DOHH2 (cell line): ENCODE data around the gene ESAM.

Experiments used
- H3F3A ChIP-seq: fragments of 200-600 bp; sonication (generic), shearing (Covaris generic); 2 replicates; pipeline ENCODE4 v1.6.0; 2016; ENCODE audit warnings: antibody characterized with exemption, mild to moderate bottlenecking; ENCODE audit not compliant: control insufficient read depth, insufficient read depth
- H3K27ac ChIP-seq: fragments of 200-600 bp; sonication (generic); 2 replicates; pipeline ENCODE4 v1.5.1; 2014; ENCODE audit warnings: low read depth, mild to moderate bottlenecking, low read length, moderate library complexity
- H3K27me3 ChIP-seq: fragments of 200-600 bp; sonication (generic); 2 replicates; pipeline ENCODE4 v1.6.1; 2014; ENCODE audit warnings: mild to moderate bottlenecking, low read length, mixed read lengths; ENCODE audit not compliant: control insufficient read depth
- H3K36me3 ChIP-seq: fragments of 200-600 bp; sonication (generic); 2 replicates; pipeline ENCODE4 v1.6.1; 2014; ENCODE audit warnings: mild to moderate bottlenecking, low read length, moderate library complexity, mixed read lengths; ENCODE audit not compliant: control insufficient read depth
- H3K4me1 ChIP-seq: fragments of 200-600 bp; sonication (generic); 2 replicates; pipeline ENCODE4 v1.6.1; 2014; ENCODE audit warnings: mild to moderate bottlenecking, low read length, mixed read lengths; ENCODE audit not compliant: control insufficient read depth
- H3K4me2 ChIP-seq: fragments of 200-600 bp; sonication (generic); 2 replicates; pipeline ENCODE4 v1.6.0; 2014; ENCODE audit warnings: mild to moderate bottlenecking, low read length, moderate library complexity
- H3K4me3 ChIP-seq: fragments of 200-600 bp; sonication (generic); 2 replicates; pipeline ENCODE4 v1.5.1; 2014; ENCODE audit warnings: mild to moderate bottlenecking, low read length, mixed read lengths
- H3K79me2 ChIP-seq: fragments of 200-600 bp; sonication (generic); 2 replicates; pipeline ENCODE4 v1.6.1; 2014; ENCODE audit warnings: mild to moderate bottlenecking, low read length, mixed read lengths; ENCODE audit not compliant: control insufficient read depth
- H3K9me2 ChIP-seq: fragments of 200-600 bp; sonication (generic); replicated peaks from 2 replicates; pipeline ENCODE4 v1.6.1; 2014; ENCODE audit warnings: mild to moderate bottlenecking, low read length, mixed read lengths; ENCODE audit not compliant: control insufficient read depth
- H3K9me3 ChIP-seq: fragments of 200-600 bp; sonication (generic); 2 replicates; pipeline ENCODE4 v1.6.1; 2014; ENCODE audit warnings: antibody characterized with exemption, low read length, mixed read lengths; ENCODE audit not compliant: control insufficient read depth, insufficient read depth
- H4K20me1 ChIP-seq: fragments of 200-600 bp; sonication (generic); 2 replicates; pipeline ENCODE4 v1.6.0; 2014; ENCODE audit warnings: low read depth, mild to moderate bottlenecking, antibody characterized with exemption, low read length, moderate library complexity; ENCODE audit not compliant: control insufficient read depth, insufficient read depth
- CTCF ChIP-seq: fragments of 200-600 bp; sonication (generic); IDR thresholded peaks from one replicate; pipeline ENCODE4 v1.5.1; 2014; ENCODE audit warnings: antibody characterized with exemption, mild to moderate bottlenecking, low read depth, low read length; ENCODE audit not compliant: poor library complexity, severe bottlenecking
- EZH2phosphoT487 ChIP-seq: fragments of 200-600 bp; sonication (generic); IDR thresholded peaks from 2 replicates; pipeline ENCODE4 v1.6.1; 2017; ENCODE audit warnings: borderline replicate concordance, mild to moderate bottlenecking, antibody characterized with exemption, low read length, moderate library complexity, mixed read lengths

ESAM gene

GRCh38 chr11:124756753-124757227 is 5.3 kb downstream of the ESAM start:
- Histone ChIP-seq H3F3A (no peaks in the 10 kb centered on the region; the same call in 1 of the 2 replicates), H3K4me3 (no peak overlapping the region), H3K4me2 (no peak overlapping the region), H3K4me1 (peaks cover 46% of the 10 kb centered on the region), H3K9me3 (no peaks in the 10 kb centered on the region), H3K79me2 (no peaks in the 10 kb centered on the region), H3K36me3 (no peaks in the 10 kb centered on the region), H3K27me3 (peaks cover 45% of the 10 kb centered on the region), H4K20me1 (no peaks in the 10 kb centered on the region), H3K27ac (no peak overlapping the region), H3K9me2 (no peaks in the 10 kb centered on the region)
- TF ChIP-seq EZH2phosphoT487 (no peak), CTCF (no peak)

GRCh38 chr11:124756033-124756752 is 5.9 kb downstream of the ESAM start:
- Histone ChIP-seq H3K27ac (no peak overlapping the region), H3F3A (no peaks in the 10 kb centered on the region; the same call in 1 of the 2 replicates)

GRCh38 chr11:124754710-124755109 is 7.4 kb downstream of the ESAM start:
- Histone ChIP-seq H3K4me3 (no peak overlapping the region), H3K79me2 (no peaks in the 10 kb centered on the region), H3K27me3 (peaks cover 25% of the 10 kb centered on the region), H4K20me1 (no peaks in the 10 kb centered on the region), H3K27ac (no peak overlapping the region), H3K9me2 (no peaks in the 10 kb centered on the region), H3K36me3 (no peaks in the 10 kb centered on the region), H3K4me1 (peaks cover 25% of the 10 kb centered on the region), H3K9me3 (no peaks in the 10 kb centered on the region), H3K4me2 (no peak overlapping the region), H3F3A (peaks cover 2% of the 10 kb centered on the region; the same call in 1 of the 2 replicates)
- TF ChIP-seq CTCF (no peak), EZH2phosphoT487 (no peak)

More at GRCh38 chr11:124756033-124756752, 5.9 kb downstream of the ESAM start:
- Histone ChIP-seq H3K4me1 (peaks cover 40% of the 10 kb centered on the region), H3K36me3 (no peaks in the 10 kb centered on the region), H3K79me2 (no peaks in the 10 kb centered on the region), H3K9me3 (no peaks in the 10 kb centered on the region), H3K9me2 (no peaks in the 10 kb centered on the region), H3K4me2 (no peak overlapping the region), H3K4me3 (no peak overlapping the region), H4K20me1 (no peaks in the 10 kb centered on the region), H3K27me3 (peaks cover 39% of the 10 kb centered on the region)
- TF ChIP-seq CTCF: no peak
- no peak for TF ChIP-seq EZH2phosphoT487
